PC-9 (cell line): Measurements from ENCODE around the gene DHTKD1. TPM values are rescaled to one million over a fixed set of nuclear protein-coding genes. Genes with fewer than 3 reads are reported as not detected.

Experiments
- BruUV-seq: library from RNA; stranded (reverse); fragments of 400-500 nt; replicated peaks from 2 replicates; lab custom pipeline; 2021; lab: Mats Ljungman, UMichigan
- CTCF ChIA-PET: fragments of 300-600 bp; sonication (Branson Sonifier 250); formaldehyde crosslinking; loops from one replicate; lab custom pipeline; 2022; ENCODE audit warnings: antibody characterized with exemption; lab: Charles Lee
- POLR2A ChIA-PET: fragments of 300-600 bp; sonication (Branson Sonifier 250); formaldehyde crosslinking; loops from one replicate; lab custom pipeline; 2022; ENCODE audit warnings: antibody characterized with exemption; ENCODE audit not compliant: unreplicated experiment; lab: Charles Lee
- DNase-seq, 2 experiments: peaks; one replicate each; pipeline versions ENCODE4 v3.0.0 to v3.0.0-alpha.2; 2015 to 2022; ENCODE audit warnings: mixed read lengths in 1 of 2
- H2AFZ ChIP-seq: fragments of 200-600 bp; sonication (generic); 2 replicates; pipeline ENCODE4 v1.8.1; 2017; ENCODE audit warnings: antibody characterized with exemption
- H3F3A ChIP-seq: fragments of 200-600 bp; sonication (generic); 2 replicates; pipeline ENCODE4 v1.8.1; 2017; ENCODE audit warnings: antibody characterized with exemption, mild to moderate bottlenecking, low read depth; ENCODE audit not compliant: insufficient read depth
- H3K27ac ChIP-seq: fragments of 200-600 bp; sonication (generic); 2 replicates; pipeline ENCODE4 v1.6.1; 2016; ENCODE audit warnings: mixed run types
- H3K27me3 ChIP-seq: fragments of 200-600 bp; sonication (generic); 2 replicates; pipeline ENCODE4 v1.6.1; 2016; ENCODE audit warnings: low read depth, mixed run types; ENCODE audit not compliant: insufficient read depth
- H3K36me3 ChIP-seq: fragments of 200-600 bp; sonication (generic); 2 replicates; pipeline ENCODE4 v1.6.1; 2016; ENCODE audit warnings: low read depth, mixed run types
- H3K4me1 ChIP-seq: fragments of 200-600 bp; sonication (generic); replicated peaks from 2 replicates; pipeline ENCODE4 v1.6.1; 2016; ENCODE audit warnings: mixed run types; ENCODE audit not compliant: insufficient read depth
- H3K4me2 ChIP-seq: fragments of 200-600 bp; sonication (generic); 2 replicates; pipeline ENCODE4 v1.6.1; 2017; ENCODE audit warnings: mixed run types
- H3K4me3 ChIP-seq: fragments of 200-600 bp; sonication (generic); 2 replicates; pipeline ENCODE4 v1.6.1; 2016; ENCODE audit warnings: mixed run types
- H3K79me2 ChIP-seq: fragments of 200-600 bp; sonication (generic); 2 replicates; pipeline ENCODE4 v1.6.1; 2017; ENCODE audit warnings: low read depth, mixed run types
- H3K9me2 ChIP-seq: fragments of 200-600 bp; sonication (generic); 2 replicates; pipeline ENCODE4 v1.8.1; 2017; ENCODE audit warnings: mild to moderate bottlenecking; ENCODE audit not compliant: insufficient read depth
- H3K9me3 ChIP-seq: fragments of 200-600 bp; sonication (generic); 2 replicates; pipeline ENCODE4 v1.8.1; 2016; ENCODE audit warnings: low read depth; ENCODE audit not compliant: insufficient read depth
- H4K20me1 ChIP-seq: fragments of 200-600 bp; sonication (generic); 2 replicates; pipeline ENCODE4 v1.8.1; 2017; ENCODE audit not compliant: insufficient read depth
- EZH2 ChIP-seq: fragments of 200-600 bp; sonication (generic); IDR thresholded peaks from 2 replicates; pipeline ENCODE4 v1.8.0; 2017; ENCODE audit warnings: antibody characterized with exemption, low read depth
- intact Hi-C: fragments of 100-400 bp; cut with micrococcal nuclease; formaldehyde crosslinking; loops from one replicate; pipeline ENCODE4 v1.10.0; 2022; ENCODE audit not compliant: unreplicated experiment
- total RNA-seq: library from RNA; stranded (reverse); gene quantifications from 2 replicates; pipeline ENCODE4 v1.2.3, GENCODE V29; 2021
- TF ChIP-seq, protein P1 (sequence below): fragments of 200-600 bp; sonication (generic); conservative IDR thresholded peaks from 2 replicates; pipeline ENCODE4 v1.6.1; 2017; ENCODE audit warnings: mixed run types, antibody characterized with exemption, mild to moderate bottlenecking, moderate library complexity

Gene DHTKD1
- total RNA-seq, 1 experiment from 2014 or later = 41.1 TPM

- CTCF ChIA-PET = no interaction called here
- Histone ChIP-seq H2AFZ (no peak overlapping the region), H3K4me3 (no peak overlapping the region), H3K27me3 (no peaks in the 10 kb centered on the region), H3F3A (no peaks in the 10 kb centered on the region), H3K79me2 (0 out of 2 replicates have a peak, but pooled peaks cover 5% of the 10 kb centered on the region), H3K4me1 (no peaks in the 10 kb centered on the region), H3K36me3 (no peaks in the 10 kb centered on the region), H3K9me3 (no peaks in the 10 kb centered on the region), H3K27ac (no peak overlapping the region), H4K20me1 (no peaks in the 10 kb centered on the region), H3K9me2 (no peaks in the 10 kb centered on the region), H3K4me2 (no peak overlapping the region)
- no TSS peak for BruUV-seq
- no peak for TF ChIP-seq EZH2
- TF ChIP-seq, protein P1, sequence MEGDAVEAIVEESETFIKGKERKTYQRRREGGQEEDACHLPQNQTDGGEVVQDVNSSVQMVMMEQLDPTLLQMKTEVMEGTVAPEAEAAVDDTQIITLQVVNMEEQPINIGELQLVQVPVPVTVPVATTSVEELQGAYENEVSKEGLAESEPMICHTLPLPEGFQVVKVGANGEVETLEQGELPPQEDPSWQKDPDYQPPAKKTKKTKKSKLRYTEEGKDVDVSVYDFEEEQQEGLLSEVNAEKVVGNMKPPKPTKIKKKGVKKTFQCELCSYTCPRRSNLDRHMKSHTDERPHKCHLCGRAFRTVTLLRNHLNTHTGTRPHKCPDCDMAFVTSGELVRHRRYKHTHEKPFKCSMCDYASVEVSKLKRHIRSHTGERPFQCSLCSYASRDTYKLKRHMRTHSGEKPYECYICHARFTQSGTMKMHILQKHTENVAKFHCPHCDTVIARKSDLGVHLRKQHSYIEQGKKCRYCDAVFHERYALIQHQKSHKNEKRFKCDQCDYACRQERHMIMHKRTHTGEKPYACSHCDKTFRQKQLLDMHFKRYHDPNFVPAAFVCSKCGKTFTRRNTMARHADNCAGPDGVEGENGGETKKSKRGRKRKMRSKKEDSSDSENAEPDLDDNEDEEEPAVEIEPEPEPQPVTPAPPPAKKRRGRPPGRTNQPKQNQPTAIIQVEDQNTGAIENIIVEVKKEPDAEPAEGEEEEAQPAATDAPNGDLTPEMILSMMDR = no peak
- POLR2A ChIA-PET = no interaction called here
- intact Hi-C loops = no loop called here
- no peak for DNase-seq
Observed at GRCh38 chr10:12135631-12136030, 66.9 kb downstream of the DHTKD1 start.

DNA sequence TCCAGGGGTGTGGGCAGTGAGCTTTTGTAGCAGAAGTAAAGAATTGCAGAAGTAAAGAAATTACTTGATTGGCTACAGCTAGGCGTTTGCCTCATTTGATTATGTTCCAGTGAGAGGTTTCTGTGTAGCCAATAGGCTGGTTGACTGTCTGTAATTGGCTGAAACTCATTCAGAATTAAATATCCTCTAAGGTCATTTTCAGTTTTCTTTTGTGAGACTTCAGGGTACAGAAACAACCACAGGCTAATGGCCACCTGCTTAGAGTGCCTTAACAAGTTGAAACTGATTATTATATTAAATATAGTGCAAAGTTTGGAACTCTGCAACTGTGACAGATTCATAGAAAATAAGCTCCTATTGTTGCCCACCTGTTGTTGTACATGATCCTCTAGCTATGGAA is 71.3 kb downstream of the DHTKD1 start:
- CTCF ChIA-PET = no interaction called here
- Histone ChIP-seq H3K27me3 (no peaks in the 10 kb centered on the region), H3K79me2 (no peaks in the 10 kb centered on the region), H3K4me3 (no peak overlapping the region), H3K9me3 (no peaks in the 10 kb centered on the region), H3K9me2 (no peaks in the 10 kb centered on the region), H3K4me1 (no peaks in the 10 kb centered on the region), H4K20me1 (no peaks in the 10 kb centered on the region), H3K36me3 (no peaks in the 10 kb centered on the region), H3K4me2 (no peak overlapping the region), H2AFZ (no peak overlapping the region), H3K27ac (no peak overlapping the region), H3F3A (no peaks in the 10 kb centered on the region)
- POLR2A ChIA-PET = no interaction called here
- TF ChIP-seq, protein P1 = no peak
- TF ChIP-seq EZH2 = no peak
- no TSS peak for BruUV-seq
- no peak for DNase-seq
- intact Hi-C loops = no loop called here

- POLR2A ChIA-PET = no interaction called here
- H3K36me3 ChIP-seq = no peaks in the 10 kb centered on the region
- no peaks in the 10 kb centered on the region for H3K9me3 ChIP-seq
- BruUV-seq = no TSS peak
- no peaks in the 10 kb centered on the region for H3K4me1 ChIP-seq
- no peaks in the 10 kb centered on the region for H3K27me3 ChIP-seq
- H3K4me3 ChIP-seq = no peak overlapping the region
- H3K27ac ChIP-seq = no peak overlapping the region
- TF ChIP-seq, protein P1 = no peak
- TF ChIP-seq EZH2 = no peak
- H3K79me2 ChIP-seq = no peaks in the 10 kb centered on the region
- no peak overlapping the region for H2AFZ ChIP-seq
- no peaks in the 10 kb centered on the region for H3F3A ChIP-seq
- H3K9me2 ChIP-seq = no peaks in the 10 kb centered on the region
- H3K4me2 ChIP-seq = no peak overlapping the region
- no peaks in the 10 kb centered on the region for H4K20me1 ChIP-seq
- intact Hi-C loops = no loop called here
- CTCF ChIA-PET = no interaction called here
- no peak for DNase-seq
Observed at GRCh38 chr10:12144538-12144937, 75.8 kb downstream of the DHTKD1 start.
